DOHH2 (cell line): ENCODE measurements around the gene HOXA2.

ENCODE experiments used
- CTCF ChIP-seq: fragments of 200-600 bp; sonication (generic); IDR thresholded peaks from one replicate; pipeline ENCODE4 v1.5.1; 2014; ENCODE audit warnings: antibody characterized with exemption, mild to moderate bottlenecking, low read depth, low read length; ENCODE audit not compliant: poor library complexity, severe bottlenecking
- EZH2phosphoT487 ChIP-seq: fragments of 200-600 bp; sonication (generic); IDR thresholded peaks from 2 replicates; pipeline ENCODE4 v1.6.1; 2017; ENCODE audit warnings: borderline replicate concordance, mild to moderate bottlenecking, antibody characterized with exemption, low read length, moderate library complexity, mixed read lengths

GRCh38 chr7:27107391-27108381 is 5.2 kb upstream of the HOXA2 start:
- TF ChIP-seq CTCF (no peak), EZH2phosphoT487 (no peak)
